Measurements from ENCODE around the gene RPL12.
A peak's percentile ranks its signal among the peaks of the same experiment; 100 is the strongest.

Gene RPL12

DNA sequence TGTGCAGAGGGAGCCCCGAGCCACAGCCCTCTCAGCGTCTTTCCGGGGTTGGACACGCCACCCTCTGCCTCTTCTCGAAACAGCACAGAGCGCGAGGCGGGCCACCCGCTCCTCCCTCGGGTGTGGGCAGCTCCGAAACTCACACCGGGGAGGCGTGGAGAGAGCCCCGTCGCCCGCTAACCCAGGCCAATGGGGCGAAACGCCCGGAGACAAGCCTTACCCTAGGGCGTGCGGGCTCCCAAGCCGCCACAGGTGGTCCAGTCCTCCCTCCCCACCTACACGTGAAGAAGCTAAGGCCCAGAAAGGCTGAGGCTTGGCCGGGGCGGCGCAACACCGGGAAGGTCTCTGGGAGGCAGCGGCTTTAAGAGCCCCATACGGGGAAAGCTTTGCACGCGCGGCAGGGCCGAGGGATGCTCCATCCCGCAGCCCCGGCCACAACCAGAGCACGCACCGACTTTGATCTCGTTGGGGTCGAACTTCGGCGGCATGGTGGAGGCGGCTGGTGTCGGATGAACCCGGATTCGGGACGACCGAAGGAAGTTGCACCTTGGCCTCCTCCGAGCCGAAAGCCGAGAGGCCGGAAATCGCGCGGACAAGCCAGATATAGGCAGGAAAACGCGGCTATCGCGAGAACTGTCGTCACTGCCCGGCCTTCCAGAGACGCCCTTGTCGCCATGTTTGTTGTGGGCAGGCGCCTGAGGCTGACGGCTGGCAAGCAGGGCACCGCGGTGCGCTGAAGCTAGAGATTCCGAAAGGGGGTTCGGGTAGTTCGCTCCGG is at the start of gene RPL12, which contains the start of gene LRSAM1:
TSS of gene RPL12 (minus strand) at position 577 of the 778 bp plus-strand sequence. CDS start at position 488, 89 bp downstream.
TSS of gene LRSAM1 (plus strand) at position 681 of the 778 bp plus-strand sequence. CDS start 3,018 bp downstream, outside the sequence.
- H3K4me3 ChIP-seq (ENCODE audit: low read length) = peak within 1 kb of the TSS; percentile 82
- DNase-seq (ENCODE audit: low read depth) = peak; percentile 92
- TF ChIP-seq, protein P1, sequence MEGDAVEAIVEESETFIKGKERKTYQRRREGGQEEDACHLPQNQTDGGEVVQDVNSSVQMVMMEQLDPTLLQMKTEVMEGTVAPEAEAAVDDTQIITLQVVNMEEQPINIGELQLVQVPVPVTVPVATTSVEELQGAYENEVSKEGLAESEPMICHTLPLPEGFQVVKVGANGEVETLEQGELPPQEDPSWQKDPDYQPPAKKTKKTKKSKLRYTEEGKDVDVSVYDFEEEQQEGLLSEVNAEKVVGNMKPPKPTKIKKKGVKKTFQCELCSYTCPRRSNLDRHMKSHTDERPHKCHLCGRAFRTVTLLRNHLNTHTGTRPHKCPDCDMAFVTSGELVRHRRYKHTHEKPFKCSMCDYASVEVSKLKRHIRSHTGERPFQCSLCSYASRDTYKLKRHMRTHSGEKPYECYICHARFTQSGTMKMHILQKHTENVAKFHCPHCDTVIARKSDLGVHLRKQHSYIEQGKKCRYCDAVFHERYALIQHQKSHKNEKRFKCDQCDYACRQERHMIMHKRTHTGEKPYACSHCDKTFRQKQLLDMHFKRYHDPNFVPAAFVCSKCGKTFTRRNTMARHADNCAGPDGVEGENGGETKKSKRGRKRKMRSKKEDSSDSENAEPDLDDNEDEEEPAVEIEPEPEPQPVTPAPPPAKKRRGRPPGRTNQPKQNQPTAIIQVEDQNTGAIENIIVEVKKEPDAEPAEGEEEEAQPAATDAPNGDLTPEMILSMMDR (IDR thresholded peaks at IDR 0.05; ENCODE audit: insufficient read depth, low read depth, low read length, missing control alignments) = no peak

DNA sequence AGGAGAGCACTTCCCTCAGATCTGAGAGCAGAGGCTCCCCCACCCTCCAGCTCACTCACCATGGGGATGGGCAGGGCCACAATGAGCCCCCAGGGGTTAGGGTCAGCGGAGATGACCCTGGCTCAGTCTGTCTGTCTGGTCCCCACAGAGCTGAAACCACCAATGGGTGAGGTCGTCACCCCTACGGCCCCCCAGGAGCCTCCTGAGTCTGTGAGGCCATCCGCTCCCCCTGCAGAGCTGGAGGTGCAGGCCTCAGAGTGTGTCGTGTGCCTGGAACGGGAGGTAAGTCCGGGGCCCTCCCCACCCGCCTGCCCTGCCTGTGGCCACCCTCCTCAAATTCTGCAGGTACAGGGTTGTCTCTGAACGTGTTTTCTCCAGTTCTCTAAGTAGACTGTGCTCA is 49.7 kb upstream of the RPL12 start:
- DNase-seq (ENCODE audit: low read depth) = no peak
- TF ChIP-seq, protein P1 (IDR thresholded peaks at IDR 0.05; ENCODE audit: insufficient read depth, low read depth, low read length, missing control alignments) = no peak
- H3K4me3 ChIP-seq (ENCODE audit: low read length) = no peak overlapping the region

DNA sequence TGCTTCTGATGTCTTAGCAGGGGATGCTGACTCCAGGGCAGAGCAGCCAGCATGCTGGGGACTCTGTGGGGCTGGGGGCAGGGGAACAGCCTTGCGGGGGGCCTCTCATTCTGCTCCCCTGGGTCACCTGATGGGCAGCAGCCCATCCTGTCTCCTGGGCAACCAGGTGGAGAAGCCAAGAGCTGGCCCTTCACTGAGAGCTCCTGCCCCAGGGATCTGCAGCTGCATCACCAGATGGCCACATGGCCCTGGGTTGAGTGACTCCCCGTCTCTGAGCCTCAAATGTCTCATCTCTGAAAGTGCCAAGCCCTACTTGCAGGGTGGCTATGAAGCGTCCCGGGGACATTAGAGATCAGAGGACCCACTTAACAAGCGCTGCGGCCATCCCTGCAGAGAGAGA is 49.2 kb upstream of the RPL12 start:
- no peak overlapping the region for H3K4me3 ChIP-seq (ENCODE audit: low read length)
- TF ChIP-seq, protein P1 (IDR thresholded peaks at IDR 0.05; ENCODE audit: insufficient read depth, low read depth, low read length, missing control alignments) = no peak
- DNase-seq (ENCODE audit: low read depth) = no peak

DNA sequence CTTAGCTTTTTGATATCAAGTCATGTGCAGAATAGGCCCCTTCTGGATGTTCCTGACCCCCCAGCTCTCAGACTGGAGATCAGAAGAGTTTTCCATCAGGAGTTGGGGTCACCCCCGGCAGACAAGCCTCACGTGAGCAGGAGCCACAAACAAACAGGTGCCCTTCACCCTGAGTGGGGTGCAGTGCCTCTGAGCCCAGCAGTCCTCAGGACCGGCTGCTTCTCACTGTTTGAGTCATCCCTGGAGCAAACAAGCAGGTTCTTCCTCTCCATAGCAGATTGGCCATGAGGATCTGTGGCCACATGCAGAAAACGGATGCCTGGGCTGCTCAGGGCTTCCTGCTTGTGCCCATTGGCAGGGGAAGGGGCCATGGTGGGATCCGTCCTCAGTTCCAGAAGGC is 47.1 kb upstream of the RPL12 start:
- peak; percentile 86 for DNase-seq (ENCODE audit: low read depth)
- no peak overlapping the region for H3K4me3 ChIP-seq (ENCODE audit: low read length)
- TF ChIP-seq, protein P1 (IDR thresholded peaks at IDR 0.05; ENCODE audit: insufficient read depth, low read depth, low read length, missing control alignments) = no peak

DNA sequence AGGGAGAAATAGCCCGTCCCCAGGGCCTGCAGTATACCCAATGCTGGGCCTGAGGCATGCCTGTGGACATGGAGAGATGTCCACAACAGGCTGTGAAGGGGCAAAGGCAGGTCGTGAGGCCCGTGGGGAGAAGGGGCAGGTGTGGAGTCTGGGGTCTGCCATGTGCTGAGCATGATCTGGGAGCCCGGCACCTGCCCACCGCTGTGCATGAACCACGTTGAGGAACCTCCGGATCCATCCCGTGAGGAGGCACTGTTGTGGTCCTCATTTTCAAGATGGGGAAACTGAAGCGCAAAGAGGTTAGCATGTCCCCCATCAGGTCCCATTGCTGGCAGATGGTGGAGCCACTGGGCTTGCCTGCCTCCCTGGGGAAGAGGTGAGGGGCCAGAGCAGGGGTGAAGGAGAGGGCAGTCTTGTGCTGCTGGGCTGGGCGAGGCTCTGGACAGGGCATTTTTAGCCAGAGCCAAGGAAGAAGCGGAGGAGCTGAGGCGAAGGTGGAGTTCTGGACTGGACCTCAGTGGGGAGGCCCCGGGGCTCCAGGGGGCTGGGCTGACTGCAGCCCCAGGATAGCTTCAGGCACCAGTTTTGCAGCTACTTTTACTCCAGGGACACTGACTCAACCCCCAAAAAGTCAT is 46.6 kb upstream of the RPL12 start:
- TF ChIP-seq, protein P1 (IDR thresholded peaks at IDR 0.05; ENCODE audit: insufficient read depth, low read depth, low read length, missing control alignments) = no peak
- no peak for DNase-seq (ENCODE audit: low read depth)
- no peak overlapping the region for H3K4me3 ChIP-seq (ENCODE audit: low read length)

DNA sequence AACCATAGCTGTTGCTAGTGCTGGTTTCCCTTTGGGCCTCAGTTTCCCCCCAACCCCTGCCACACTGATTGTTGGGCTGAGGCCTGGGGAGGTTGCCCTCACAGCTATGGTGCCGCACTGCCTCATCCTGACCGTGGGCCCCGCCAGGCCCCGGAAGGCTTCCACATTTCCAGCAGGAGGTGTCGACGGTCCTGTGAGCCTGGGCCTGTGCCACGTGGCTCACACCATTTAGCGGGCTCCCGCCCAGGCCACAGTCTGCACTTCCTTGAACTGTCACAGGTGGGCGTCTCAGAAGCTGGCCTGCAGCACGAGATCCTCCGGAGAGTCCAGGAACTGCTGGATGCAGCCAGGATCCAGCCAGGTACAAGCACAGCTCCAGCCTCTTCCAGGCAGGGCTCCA is 45.8 kb upstream of the RPL12 start:
- TF ChIP-seq, protein P1 (IDR thresholded peaks at IDR 0.05; ENCODE audit: insufficient read depth, low read depth, low read length, missing control alignments) = no peak
- H3K4me3 ChIP-seq (ENCODE audit: low read length) = no peak overlapping the region
- DNase-seq (ENCODE audit: low read depth) = no peak
